Activated T-helper 1 cell treated with anti-CD3 and anti-CD28 coated beads, Interleukin-12 subunit alpha, Interleukin-12 subunit beta, Interleukin-2, Interleukin-4 antibody, amounts not matched to agents 30 ng/mL and 10 ng/mL and 1 ng/mL, durations not matched to agents 14 hours and 24 hours and 36 hours (primary cell): ENCODE measurements around the gene BRIP1. TPM values are rescaled to one million over a fixed set of nuclear protein-coding genes. Genes with fewer than 3 reads are reported as not detected.

Experiments
- DNase-seq: peaks from one replicate; pipeline ENCODE4 v3.0.0; 2021; ENCODE audit warnings: low spot score
- H3K27ac Mint-ChIP-seq: one replicate; pipeline ENCODE4 v1.8.0; 2021; ENCODE audit warnings: mild to moderate bottlenecking, mixed read lengths
- H3K27me3 Mint-ChIP-seq: one replicate; pipeline ENCODE4 v1.8.0; 2022; ENCODE audit warnings: mild to moderate bottlenecking, moderate library complexity, mixed read lengths; ENCODE audit not compliant: insufficient read depth
- H3K36me3 Mint-ChIP-seq: one replicate; pipeline ENCODE4 v1.8.0; 2021; ENCODE audit warnings: low read depth, mixed read lengths
- H3K4me1 Mint-ChIP-seq: one replicate; pipeline ENCODE4 v1.8.0; 2021; ENCODE audit warnings: low read depth, mixed read lengths
- H3K4me3 Mint-ChIP-seq: one replicate; pipeline ENCODE4 v1.8.0; 2021; ENCODE audit warnings: mild to moderate bottlenecking, moderate library complexity, mixed read lengths
- H3K9me3 Mint-ChIP-seq: one replicate; pipeline ENCODE4 v1.8.0; 2021; ENCODE audit warnings: mixed read lengths
- intact Hi-C: fragments of 100-400 bp; cut with micrococcal nuclease; formaldehyde crosslinking; loops from one replicate; pipeline ENCODE4 v1.15.1; 2024
- total RNA-seq: library from RNA; stranded (reverse); gene quantifications from 2 replicates; pipeline ENCODE4 v1.2.3, GENCODE V29; 2022

BRIP1 gene
- total RNA-seq, 1 donor from 2014 or later: 17.9 TPM

- DNase-seq: no peak
- peaks cover 18% of the 10 kb centered on the region for H3K36me3 Mint-ChIP-seq
- H3K27ac Mint-ChIP-seq: no peak overlapping the region
- no peaks in the 10 kb centered on the region for H3K27me3 Mint-ChIP-seq
- H3K9me3 Mint-ChIP-seq: no peaks in the 10 kb centered on the region
- H3K4me1 Mint-ChIP-seq: peaks cover 12% of the 10 kb centered on the region
- intact Hi-C loops: no loop called here
- no peak overlapping the region for H3K4me3 Mint-ChIP-seq
Observed at GRCh38 chr17:61852857-61853256, 10.5 kb downstream of the BRIP1 start.

DNA sequence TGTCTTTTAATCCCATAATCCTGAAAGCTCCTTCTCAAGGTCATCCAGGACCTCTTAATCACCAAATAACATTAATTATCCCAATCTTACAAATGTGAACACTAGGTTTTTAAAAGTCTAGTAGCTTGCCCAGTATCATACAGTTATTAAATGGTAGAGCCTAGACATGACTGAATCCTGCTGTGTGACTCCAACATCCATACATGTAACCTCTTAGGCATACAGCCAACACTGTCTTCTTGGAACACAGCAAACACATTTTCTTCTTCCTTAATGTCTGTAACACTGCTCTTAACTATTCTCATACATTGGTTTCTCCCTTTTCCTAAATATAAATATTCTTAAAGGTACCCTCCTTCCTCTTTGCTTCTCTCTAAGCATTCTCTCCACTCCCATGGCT is 13.7 kb downstream of the BRIP1 start:
- Mint-ChIP-seq H3K27me3 (no peaks in the 10 kb centered on the region), H3K36me3 (peaks cover 17% of the 10 kb centered on the region), H3K9me3 (no peaks in the 10 kb centered on the region), H3K4me1 (peaks cover 5% of the 10 kb centered on the region), H3K27ac (no peak overlapping the region), H3K4me3 (no peak overlapping the region)
- intact Hi-C loops: no loop called here
- no peak for DNase-seq

- no peaks in the 10 kb centered on the region for H3K27me3 Mint-ChIP-seq
- DNase-seq: no peak
- no peak overlapping the region for H3K4me3 Mint-ChIP-seq
- no peaks in the 10 kb centered on the region for H3K9me3 Mint-ChIP-seq
- H3K4me1 Mint-ChIP-seq: peaks cover 5% of the 10 kb centered on the region
- H3K27ac Mint-ChIP-seq: no peak overlapping the region
- peaks cover 18% of the 10 kb centered on the region for H3K36me3 Mint-ChIP-seq
- intact Hi-C loops: no loop called here
Observed at GRCh38 chr17:61848896-61849295, 14.4 kb downstream of the BRIP1 start.

- Mint-ChIP-seq H3K4me3 (no peak overlapping the region), H3K9me3 (no peaks in the 10 kb centered on the region), H3K36me3 (peaks cover 19% of the 10 kb centered on the region), H3K4me1 (peaks cover 5% of the 10 kb centered on the region), H3K27ac (no peak overlapping the region), H3K27me3 (no peaks in the 10 kb centered on the region)
- intact Hi-C loops: no loop called here
- DNase-seq: no peak
Observed at GRCh38 chr17:61848247-61848646, 15.1 kb downstream of the BRIP1 start.

- intact Hi-C loops: no loop called here
Observed at GRCh38 chr17:61847659-61848058, 15.7 kb downstream of the BRIP1 start.

GRCh38 chr17:61846761-61847375 is 16.5 kb downstream of the BRIP1 start:
- no peaks in the 10 kb centered on the region for H3K27me3 Mint-ChIP-seq
- peaks cover 13% of the 10 kb centered on the region for H3K36me3 Mint-ChIP-seq
- H3K4me3 Mint-ChIP-seq: no peak overlapping the region
- H3K27ac Mint-ChIP-seq: no peak overlapping the region
- intact Hi-C loops: no loop called here
- DNase-seq: no peak
- H3K9me3 Mint-ChIP-seq: no peaks in the 10 kb centered on the region
- peaks cover 5% of the 10 kb centered on the region for H3K4me1 Mint-ChIP-seq

More at GRCh38 chr17:61847659-61848058, 15.7 kb downstream of the BRIP1 start:
- Mint-ChIP-seq H3K27ac (no peak overlapping the region), H3K36me3 (peaks cover 16% of the 10 kb centered on the region), H3K27me3 (no peaks in the 10 kb centered on the region), H3K4me3 (no peak overlapping the region), H3K4me1 (peaks cover 5% of the 10 kb centered on the region), H3K9me3 (no peaks in the 10 kb centered on the region)
- DNase-seq: no peak

- H3K36me3 Mint-ChIP-seq: peaks cover 13% of the 10 kb centered on the region
- intact Hi-C loops: no loop called here
- peaks cover 5% of the 10 kb centered on the region for H3K4me1 Mint-ChIP-seq
Observed at GRCh38 chr17:61846088-61846487, 17.2 kb downstream of the BRIP1 start.

DNA sequence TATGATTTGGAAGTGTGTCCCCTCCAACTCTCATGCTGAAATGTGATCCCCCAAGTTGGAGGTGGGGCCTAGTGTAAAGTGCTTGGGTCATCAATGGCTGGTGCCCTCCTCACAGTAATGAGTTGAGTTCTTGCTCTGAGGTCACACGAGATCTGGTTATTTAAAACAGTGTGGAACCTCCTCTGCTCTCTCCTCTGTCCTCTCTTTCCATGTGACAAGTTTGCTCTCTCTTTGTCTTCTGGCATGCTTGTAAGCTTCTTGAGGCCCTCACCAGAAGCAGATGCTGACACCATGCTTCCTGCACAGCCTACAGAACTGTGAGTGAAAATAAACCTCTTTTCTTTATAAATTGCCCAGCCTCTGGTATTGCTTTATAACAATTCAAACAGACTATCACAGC is 19.9 kb downstream of the BRIP1 start:
- Mint-ChIP-seq H3K27ac (no peak overlapping the region), H3K27me3 (no peaks in the 10 kb centered on the region), H3K4me1 (no peaks in the 10 kb centered on the region), H3K36me3 (peaks cover 13% of the 10 kb centered on the region), H3K4me3 (no peak overlapping the region), H3K9me3 (no peaks in the 10 kb centered on the region)
- DNase-seq: no peak
- intact Hi-C loops: no loop called here

More at GRCh38 chr17:61846088-61846487, 17.2 kb downstream of the BRIP1 start:
- Mint-ChIP-seq H3K27ac (no peak overlapping the region), H3K27me3 (no peaks in the 10 kb centered on the region), H3K4me3 (no peak overlapping the region), H3K9me3 (no peaks in the 10 kb centered on the region)
- DNase-seq: no peak

DNA sequence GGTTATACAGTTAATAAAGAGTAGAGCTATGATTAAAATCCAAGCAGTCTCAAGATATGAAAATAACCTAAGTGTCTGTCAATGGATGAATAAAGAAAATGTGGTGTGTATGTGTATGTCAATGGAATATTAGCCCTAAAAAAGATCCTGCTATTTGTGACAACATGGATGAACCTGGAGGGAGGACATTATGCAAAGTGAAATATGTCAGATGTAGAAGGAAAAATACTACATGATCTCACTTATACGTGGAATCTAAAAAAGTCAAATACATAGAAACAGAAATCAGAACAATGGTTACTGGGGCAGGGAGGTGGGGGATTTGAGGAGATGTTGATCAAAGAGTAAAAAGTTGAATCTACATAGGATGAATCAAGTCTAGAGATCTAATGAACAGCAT is 20.4 kb downstream of the BRIP1 start:
- no peaks in the 10 kb centered on the region for H3K27me3 Mint-ChIP-seq
- DNase-seq: no peak
- H3K4me3 Mint-ChIP-seq: no peak overlapping the region
- H3K9me3 Mint-ChIP-seq: no peaks in the 10 kb centered on the region
- H3K36me3 Mint-ChIP-seq: peaks cover 13% of the 10 kb centered on the region
- intact Hi-C loops: no loop called here
- H3K4me1 Mint-ChIP-seq: no peaks in the 10 kb centered on the region
- no peak overlapping the region for H3K27ac Mint-ChIP-seq

GRCh38 chr17:61839300-61839786 is 24.0 kb downstream of the BRIP1 start:
- Mint-ChIP-seq H3K9me3 (no peaks in the 10 kb centered on the region), H3K4me3 (no peak overlapping the region), H3K27ac (no peak overlapping the region), H3K36me3 (peaks cover 1% of the 10 kb centered on the region), H3K27me3 (no peaks in the 10 kb centered on the region), H3K4me1 (no peaks in the 10 kb centered on the region)
- no peak for DNase-seq
- intact Hi-C loops: no loop called here

GRCh38 chr17:61837175-61838051 is 25.9 kb downstream of the BRIP1 start:
- H3K4me3 Mint-ChIP-seq: no peak overlapping the region
- intact Hi-C loops: loop anchor here (1.0 kb wide), 2 partner anchors 201 to 425 kb away; no protein-coding TSS in a partner anchor

GRCh38 chr17:61836266-61837174 is 26.8 kb downstream of the BRIP1 start:
- H3K9me3 Mint-ChIP-seq: no peaks in the 10 kb centered on the region

More at GRCh38 chr17:61837175-61838051, 25.9 kb downstream of the BRIP1 start:
- no peaks in the 10 kb centered on the region for H3K9me3 Mint-ChIP-seq
- H3K36me3 Mint-ChIP-seq: no peaks in the 10 kb centered on the region
- DNase-seq: no peak
- H3K27ac Mint-ChIP-seq: no peak overlapping the region
- no peaks in the 10 kb centered on the region for H3K4me1 Mint-ChIP-seq
- no peaks in the 10 kb centered on the region for H3K27me3 Mint-ChIP-seq

More at GRCh38 chr17:61836266-61837174, 26.8 kb downstream of the BRIP1 start:
- Mint-ChIP-seq H3K36me3 (peaks cover 2% of the 10 kb centered on the region), H3K27me3 (no peaks in the 10 kb centered on the region), H3K27ac (no peak overlapping the region), H3K4me3 (no peak overlapping the region), H3K4me1 (no peaks in the 10 kb centered on the region)
- intact Hi-C loops: loop anchor here (1.0 kb wide), 2 partner anchors 200 to 424 kb away; no protein-coding TSS in a partner anchor
- no peak for DNase-seq
